ENCODE results near the gene POGK.

Gene POGK

DNA sequence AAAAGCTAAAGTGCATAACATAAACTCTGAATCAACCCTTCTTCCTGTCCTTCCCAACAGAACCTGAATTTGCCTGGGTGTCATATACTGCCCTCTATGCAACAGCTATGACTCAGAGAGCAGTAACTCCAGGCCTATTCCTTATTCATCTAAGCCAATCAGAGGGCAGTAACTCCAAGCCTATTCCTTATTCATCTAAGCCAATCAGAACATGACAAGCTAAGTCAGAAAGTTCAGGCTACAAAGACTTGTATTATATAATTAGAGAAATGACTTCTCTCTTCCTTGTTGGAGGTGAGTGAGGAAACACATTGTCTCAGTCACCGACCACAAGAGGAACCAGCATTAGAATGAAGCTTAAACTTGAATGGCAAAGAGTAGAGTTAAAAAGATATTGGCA, 63.0 kb downstream of the POGK start:
- no peak for DNase-seq (ENCODE audit: low read depth)

GRCh38 chr1:166903232-166903631, 64.0 kb downstream of the POGK start:
- no peak for DNase-seq (ENCODE audit: low read depth)

- no peak for DNase-seq (ENCODE audit: low read depth)
Observed at GRCh38 chr1:166905136-166905535, 65.9 kb downstream of the POGK start.

DNA sequence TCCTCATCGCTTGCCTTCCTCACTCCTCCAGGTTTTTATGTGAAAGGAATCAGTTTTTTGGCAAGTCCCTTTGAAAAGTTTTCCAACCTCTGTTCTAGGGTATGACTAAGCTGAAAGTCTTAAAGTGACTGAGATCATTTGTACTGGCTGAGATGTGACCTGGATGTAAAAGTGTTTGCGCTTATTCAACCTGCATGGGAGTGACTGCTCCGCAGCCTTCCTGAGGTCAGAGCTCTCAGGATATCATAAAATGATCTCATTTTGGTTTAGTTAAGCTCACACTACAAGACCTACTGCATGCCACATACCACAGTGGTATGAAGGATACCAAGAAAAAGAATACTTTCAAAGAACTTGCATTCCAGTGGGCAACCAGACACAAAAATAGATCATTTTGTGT, 66.6 kb downstream of the POGK start:
- no peak for DNase-seq (ENCODE audit: low read depth)

Measured in stimulated activated CD8-positive, alpha-beta memory T cell treated with anti-CD3 and anti-CD28 coated beads, Interleukin-12 subunit alpha, Interleukin-12 subunit beta, amount 100 ng/mL, for 4 hours (primary cell).